COR-L47 (cell line): ENCODE measurements around the gene GPX7.
A peak's percentile ranks its signal among the peaks of the same experiment; 100 is the strongest.

Source experiments
- DNase-seq: peaks from one replicate; lab custom pipeline; 2025; lab: John Stamatoyannopoulos, UW

Gene GPX7

GRCh38 chr1:52629325-52629643 is 27.1 kb downstream of the GPX7 start:
- DNase-seq, result no peak

DNA sequence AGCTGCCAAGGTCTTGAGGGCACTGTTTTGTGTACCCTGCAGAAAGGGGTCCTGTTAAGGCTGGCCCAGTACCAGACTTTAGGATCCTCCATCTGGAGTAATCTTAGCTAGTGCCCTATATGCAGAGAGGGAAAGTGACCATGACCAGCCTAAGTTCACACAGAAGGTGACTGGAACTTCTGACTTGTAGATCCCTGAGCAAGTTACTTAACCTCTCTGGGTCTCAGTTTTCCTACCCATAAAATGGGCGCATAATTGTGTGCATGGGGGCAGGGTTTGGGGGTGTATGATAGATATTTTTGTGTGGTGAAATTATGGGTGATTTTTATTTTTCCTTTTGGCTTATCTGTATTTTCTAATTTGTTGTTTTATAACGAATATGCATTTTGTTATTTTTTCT is 27.5 kb downstream of the GPX7 start:
- no peak for DNase-seq

GRCh38 chr1:52631759-52632331 is 29.7 kb downstream of the GPX7 start:
- no peak for DNase-seq

DNA sequence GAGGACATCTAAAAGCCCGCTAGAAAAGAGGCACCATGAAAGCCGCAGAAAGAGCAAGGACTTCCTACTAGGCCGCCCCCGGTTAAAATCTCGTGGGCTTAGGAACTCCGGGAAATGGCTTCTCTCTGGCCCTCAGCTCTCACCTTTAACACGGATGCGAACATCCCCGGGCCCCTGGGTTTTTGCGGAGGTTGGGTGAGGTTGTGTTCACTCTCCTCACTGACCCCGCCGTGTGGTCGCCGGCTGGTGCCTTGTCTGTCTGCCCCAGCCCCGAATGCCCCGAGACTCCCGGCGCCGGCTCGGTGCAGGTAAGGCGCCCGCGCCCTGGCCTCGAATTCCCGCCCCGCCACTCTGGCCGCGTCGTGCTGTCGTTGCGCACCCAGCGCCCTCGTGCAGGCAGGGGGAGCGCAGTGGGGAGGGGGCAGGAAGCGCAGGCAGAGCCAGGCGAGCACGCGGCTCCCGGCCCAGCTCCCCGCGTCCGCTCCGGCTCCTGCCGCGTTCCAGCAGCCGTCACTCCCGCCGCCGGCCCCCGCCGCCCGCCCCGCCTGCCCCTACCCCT is 30.6 kb downstream of the GPX7 start, which contains the start of gene SHISAL2A:
TSS of gene SHISAL2A (plus strand) at position 437 of the 559 bp plus-strand sequence. CDS start 326 bp downstream, outside the sequence.
- DNase-seq, result peak; percentile 49

- peak; percentile 49 for DNase-seq
These were observed 31.2 kb downstream of the GPX7 start for GRCh38 chr1:52633291-52633754.

DNA sequence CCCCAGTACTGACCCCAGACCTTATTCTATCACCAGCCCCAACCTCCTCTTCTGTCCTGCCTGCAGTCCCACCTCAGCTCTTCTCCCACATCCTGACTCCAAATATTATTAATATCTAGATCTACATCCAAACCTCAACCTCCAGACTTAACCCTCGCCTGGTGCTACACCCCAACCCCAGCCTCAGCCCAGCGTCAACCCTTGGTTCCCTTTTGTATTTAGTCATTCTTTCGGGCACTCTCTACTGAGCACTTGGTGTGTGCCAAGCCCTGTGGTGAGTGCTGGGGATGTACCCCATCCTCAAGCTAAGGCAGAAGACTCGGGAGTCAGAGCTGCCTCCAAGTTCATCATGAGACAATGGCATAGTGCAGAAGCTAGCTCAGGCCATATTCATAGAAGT is 31.9 kb downstream of the GPX7 start:
- no peak for DNase-seq

- no peak for DNase-seq
These were observed 33.3 kb downstream of the GPX7 start for GRCh38 chr1:52635321-52636089.

DNA sequence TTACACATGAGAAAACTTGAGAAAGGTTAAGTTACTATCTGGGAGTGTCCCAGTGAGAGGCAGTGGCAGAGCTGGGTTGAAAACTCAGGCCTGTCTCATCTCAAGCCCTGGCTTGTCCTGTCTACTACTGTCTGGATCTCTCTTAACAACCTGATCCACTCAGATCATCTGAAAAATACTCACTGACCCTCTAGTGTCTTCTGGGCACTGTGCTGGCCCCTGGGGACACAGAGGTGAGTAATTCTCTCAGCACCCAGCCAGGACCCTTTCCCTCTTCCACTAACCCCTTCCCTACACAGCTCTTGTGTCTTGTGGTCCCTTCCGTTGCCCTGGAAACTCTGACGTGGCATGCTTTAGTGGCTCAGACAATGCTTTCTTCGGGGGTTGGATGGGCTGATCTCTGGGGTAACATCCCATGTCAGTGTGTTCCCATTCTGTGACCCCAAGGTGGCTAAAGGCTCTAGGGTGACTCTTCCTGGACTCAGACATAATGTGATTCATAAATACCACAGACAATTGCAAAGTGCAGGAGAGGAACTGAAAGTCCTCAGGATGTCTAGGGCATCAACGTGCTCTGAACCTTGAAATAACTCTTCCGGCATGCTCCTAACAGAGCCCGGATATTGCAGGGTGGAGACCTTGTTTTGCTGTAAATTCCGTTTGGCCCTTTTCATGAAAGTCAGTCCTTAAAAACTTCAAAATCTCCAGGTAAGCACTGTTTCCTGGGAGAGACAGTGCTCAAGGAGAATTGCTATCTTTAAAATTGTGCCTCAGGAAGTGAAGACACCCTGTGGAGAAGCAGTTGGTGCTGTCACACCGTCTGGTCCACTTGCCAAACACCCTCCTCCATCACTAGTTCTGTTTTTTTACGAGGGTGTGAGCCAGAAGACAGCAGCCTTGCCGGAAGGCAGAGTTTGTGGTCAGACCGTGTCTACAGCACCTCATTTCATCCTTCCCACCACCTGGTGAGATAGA is 34.8 kb downstream of the GPX7 start:
- no peak for DNase-seq

GRCh38 chr1:52637946-52638345 is 35.8 kb downstream of the GPX7 start:
- DNase-seq, result no peak

DNA sequence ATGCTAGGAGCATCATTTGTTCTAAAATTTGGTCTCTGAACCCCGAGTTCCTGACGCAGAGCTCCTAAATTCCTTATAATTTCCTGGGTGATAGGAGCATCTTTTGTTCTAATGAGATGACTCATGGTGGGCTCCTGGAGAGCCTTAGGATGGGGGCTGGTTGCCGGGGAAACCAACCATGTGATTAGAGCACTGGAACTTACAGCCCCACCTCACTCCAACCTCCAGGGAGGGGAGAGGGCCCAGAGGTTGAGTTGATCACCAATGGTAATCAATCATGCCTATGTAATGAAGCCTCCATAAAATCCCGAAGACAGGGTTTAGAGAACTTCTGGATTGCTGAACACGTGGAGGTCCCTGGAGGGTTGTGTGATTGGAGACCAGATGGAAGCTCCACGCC is 38.5 kb downstream of the GPX7 start:
- DNase-seq, result no peak

- no peak for DNase-seq
These were observed 39.1 kb downstream of the GPX7 start for GRCh38 chr1:52641307-52641706.

- no peak for DNase-seq
These were observed 43.1 kb downstream of the GPX7 start for GRCh38 chr1:52645261-52645660.

- no peak for DNase-seq
These were observed 49.7 kb downstream of the GPX7 start for GRCh38 chr1:52651904-52652303.

- no peak for DNase-seq
These were observed 51.2 kb downstream of the GPX7 start for GRCh38 chr1:52653207-52653849.

- no peak for DNase-seq
These were observed 51.9 kb downstream of the GPX7 start for GRCh38 chr1:52654063-52654462.

DNA sequence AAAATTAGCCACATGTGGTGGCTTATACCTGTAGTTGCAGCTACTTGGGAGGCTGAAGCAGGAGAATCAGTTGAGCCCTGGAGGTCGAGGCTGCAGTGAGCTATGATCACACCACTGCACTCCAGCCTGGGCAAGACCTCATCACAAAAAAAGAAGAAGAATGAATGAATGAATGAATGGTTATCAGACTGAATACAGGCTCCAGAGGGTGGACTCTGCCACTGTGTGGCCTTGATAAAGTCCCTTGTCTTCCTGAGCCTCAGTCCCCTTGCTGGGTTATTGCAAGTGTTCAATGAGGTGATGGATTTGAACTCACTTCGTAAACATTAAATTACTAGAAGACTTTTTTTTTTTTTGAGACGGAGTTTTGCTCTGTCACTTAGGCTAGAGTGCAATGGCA is 55.5 kb downstream of the GPX7 start:
- no peak for DNase-seq
